ENCODE results near the gene SAMM50.

DNA sequence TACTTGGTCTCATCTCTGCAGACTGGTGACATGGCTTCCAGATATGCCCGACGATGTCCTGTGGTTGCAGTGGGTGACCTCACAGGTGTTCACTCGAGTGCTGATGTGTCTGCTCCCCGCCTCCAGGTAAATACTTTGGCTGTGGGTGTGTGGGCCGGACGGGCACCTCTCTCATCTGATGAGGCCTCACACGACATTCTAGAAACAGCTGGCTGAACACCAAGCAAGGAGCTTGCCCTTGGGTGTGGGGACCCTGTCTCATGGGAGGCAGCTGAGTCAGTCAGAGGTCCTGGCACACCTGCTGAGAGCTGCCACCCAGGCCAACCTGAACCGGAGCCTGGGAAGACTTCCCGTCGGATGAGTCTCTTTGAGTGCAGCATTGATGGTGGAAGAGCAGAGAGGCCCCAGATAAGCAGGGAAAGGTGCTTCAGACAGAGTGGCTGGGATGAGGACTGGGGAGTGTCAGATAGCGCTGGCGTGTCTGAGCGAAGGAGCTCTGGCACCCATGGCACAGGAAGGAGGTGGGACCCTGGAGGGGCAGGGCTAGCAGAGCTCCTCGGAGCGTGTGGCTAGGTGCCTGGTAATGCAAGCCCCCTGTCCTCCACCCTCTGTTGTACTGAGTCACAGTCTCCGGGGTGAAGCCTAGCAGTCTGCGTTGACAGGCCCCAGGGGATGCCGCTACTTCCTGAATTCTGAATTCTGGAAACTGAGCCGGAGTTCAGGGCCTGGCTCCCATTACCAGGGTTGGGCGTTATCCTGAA lies 10.4 kb upstream of the SAMM50 start:
- TF ChIP-seq, protein P1, sequence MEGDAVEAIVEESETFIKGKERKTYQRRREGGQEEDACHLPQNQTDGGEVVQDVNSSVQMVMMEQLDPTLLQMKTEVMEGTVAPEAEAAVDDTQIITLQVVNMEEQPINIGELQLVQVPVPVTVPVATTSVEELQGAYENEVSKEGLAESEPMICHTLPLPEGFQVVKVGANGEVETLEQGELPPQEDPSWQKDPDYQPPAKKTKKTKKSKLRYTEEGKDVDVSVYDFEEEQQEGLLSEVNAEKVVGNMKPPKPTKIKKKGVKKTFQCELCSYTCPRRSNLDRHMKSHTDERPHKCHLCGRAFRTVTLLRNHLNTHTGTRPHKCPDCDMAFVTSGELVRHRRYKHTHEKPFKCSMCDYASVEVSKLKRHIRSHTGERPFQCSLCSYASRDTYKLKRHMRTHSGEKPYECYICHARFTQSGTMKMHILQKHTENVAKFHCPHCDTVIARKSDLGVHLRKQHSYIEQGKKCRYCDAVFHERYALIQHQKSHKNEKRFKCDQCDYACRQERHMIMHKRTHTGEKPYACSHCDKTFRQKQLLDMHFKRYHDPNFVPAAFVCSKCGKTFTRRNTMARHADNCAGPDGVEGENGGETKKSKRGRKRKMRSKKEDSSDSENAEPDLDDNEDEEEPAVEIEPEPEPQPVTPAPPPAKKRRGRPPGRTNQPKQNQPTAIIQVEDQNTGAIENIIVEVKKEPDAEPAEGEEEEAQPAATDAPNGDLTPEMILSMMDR (IDR thresholded peaks at IDR 0.05): no peak
- no peak for TF ChIP-seq POLR2A (IDR thresholded peaks at IDR 0.05)

Data from lower leg skin (tissue), 3 donors.